Mucosa of stomach (tissue), 1 donor: ENCODE measurements around the gene MTCL3.

ENCODE experiments used
- H3K27me3 ChIP-seq: one replicate; pipeline ENCODE4 v1.7.0; 2013; ENCODE audit warnings: mild to moderate bottlenecking, low read length; ENCODE audit not compliant: control insufficient read depth, insufficient read depth
- H3K36me3 ChIP-seq: one replicate; pipeline ENCODE4 v1.7.0; 2013; ENCODE audit warnings: low read length; ENCODE audit not compliant: control insufficient read depth, insufficient read depth
- H3K4me1 ChIP-seq: one replicate; pipeline ENCODE4 v1.7.0; 2013; ENCODE audit warnings: mild to moderate bottlenecking, low read length; ENCODE audit not compliant: control insufficient read depth, insufficient read depth
- H3K4me3 ChIP-seq: one replicate; pipeline ENCODE4 v1.7.0; 2013; ENCODE audit warnings: low read length
- H3K9ac ChIP-seq: one replicate; pipeline ENCODE4 v1.7.0; 2013; ENCODE audit warnings: mild to moderate bottlenecking, low read length, moderate library complexity
- H3K9me3 ChIP-seq: one replicate; pipeline ENCODE4 v1.7.0; 2013; ENCODE audit warnings: mild to moderate bottlenecking, low read length, moderate library complexity; ENCODE audit not compliant: control insufficient read depth
- donor health status: Pancreatic carcinoma.

Gene MTCL3

DNA sequence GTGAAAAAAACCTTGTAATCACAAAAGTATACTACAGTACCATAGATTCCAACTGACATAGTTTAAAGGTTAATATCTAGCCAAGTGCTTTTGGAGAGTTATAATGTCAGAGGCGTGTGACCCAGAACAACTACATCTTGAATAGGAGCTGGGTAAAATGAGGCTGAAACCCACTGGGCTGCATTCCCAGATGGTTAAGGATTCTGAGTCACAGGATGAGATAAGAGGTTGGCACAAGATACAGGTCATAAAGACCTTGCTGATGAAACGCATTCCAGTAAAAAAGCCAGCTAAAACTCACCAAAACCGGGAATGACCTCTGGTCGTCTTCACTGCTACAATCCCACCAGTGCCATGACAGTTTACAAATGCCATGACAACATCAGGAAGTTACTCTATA is 37.5 kb downstream of the MTCL3 start:
- Histone ChIP-seq H3K36me3 (no peaks in the 10 kb centered on the region), H3K4me1 (no peaks in the 10 kb centered on the region), H3K9ac (no peak overlapping the region), H3K27me3 (no peaks in the 10 kb centered on the region), H3K9me3 (no peaks in the 10 kb centered on the region), H3K4me3 (no peak overlapping the region)

GRCh38 chr6:127481111-127481510 is 38.0 kb downstream of the MTCL3 start:
- Histone ChIP-seq H3K4me3 (no peak overlapping the region), H3K9ac (no peak overlapping the region), H3K27me3 (peaks cover 4% of the 10 kb centered on the region), H3K9me3 (no peaks in the 10 kb centered on the region), H3K36me3 (no peaks in the 10 kb centered on the region), H3K4me1 (no peaks in the 10 kb centered on the region)

- H3K9ac ChIP-seq = no peak overlapping the region
- no peak overlapping the region for H3K4me3 ChIP-seq
- H3K27me3 ChIP-seq = peaks cover 13% of the 10 kb centered on the region
- H3K9me3 ChIP-seq = no peaks in the 10 kb centered on the region
- H3K36me3 ChIP-seq = no peaks in the 10 kb centered on the region
- H3K4me1 ChIP-seq = no peaks in the 10 kb centered on the region
Measured at GRCh38 chr6:127477658-127478057, 41.5 kb downstream of the MTCL3 start.

- peaks cover 13% of the 10 kb centered on the region for H3K27me3 ChIP-seq
- H3K36me3 ChIP-seq = no peaks in the 10 kb centered on the region
- no peaks in the 10 kb centered on the region for H3K4me1 ChIP-seq
- H3K9me3 ChIP-seq = no peaks in the 10 kb centered on the region
- H3K9ac ChIP-seq = no peak overlapping the region
- H3K4me3 ChIP-seq = no peak overlapping the region
Measured at GRCh38 chr6:127475823-127476176, 43.3 kb downstream of the MTCL3 start.

DNA sequence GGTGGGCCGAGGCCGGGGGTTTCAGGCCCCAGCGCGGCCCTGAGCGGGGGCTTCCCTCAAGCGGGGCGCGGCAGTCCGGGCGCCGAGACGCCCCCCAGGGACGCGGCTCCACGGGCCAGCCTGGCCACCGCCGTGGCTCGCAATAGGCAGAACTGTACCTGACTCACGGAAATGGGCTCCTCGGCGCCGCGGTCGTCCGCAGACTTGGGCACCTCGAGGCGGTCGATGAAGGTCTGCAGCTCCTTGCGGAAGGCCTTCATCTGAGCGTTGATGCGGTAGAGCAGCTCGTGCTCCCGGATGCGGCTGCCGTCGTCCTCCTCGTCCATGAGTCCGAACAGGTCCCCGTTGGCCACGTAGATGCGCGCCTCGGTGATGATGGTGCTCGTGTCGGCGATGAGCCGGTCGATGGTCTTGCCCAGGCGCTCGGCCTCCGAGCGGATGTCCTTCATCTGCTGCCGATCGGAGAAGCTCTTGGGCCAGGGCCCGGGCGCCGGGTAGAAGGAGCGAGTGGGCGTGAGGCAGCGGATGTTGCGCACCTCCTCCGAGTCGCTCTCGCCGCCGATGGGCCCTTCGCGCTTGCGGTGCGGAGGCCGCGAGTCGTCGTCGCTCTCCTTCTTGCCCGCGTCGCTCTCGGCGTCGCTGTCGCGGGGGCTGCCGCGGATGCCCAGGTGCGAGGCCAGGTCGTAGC is 43.9 kb downstream of the MTCL3 start:
- no peaks in the 10 kb centered on the region for H3K4me1 ChIP-seq
- H3K9me3 ChIP-seq = no peaks in the 10 kb centered on the region
- H3K36me3 ChIP-seq = no peaks in the 10 kb centered on the region
- H3K27me3 ChIP-seq = peaks cover 13% of the 10 kb centered on the region
- H3K4me3 ChIP-seq = no peak overlapping the region
- H3K9ac ChIP-seq = no peak overlapping the region

GRCh38 chr6:127471379-127472255 is 47.5 kb downstream of the MTCL3 start:
- H3K4me3 ChIP-seq = no peak overlapping the region
- H3K4me1 ChIP-seq = no peaks in the 10 kb centered on the region
- no peak overlapping the region for H3K9ac ChIP-seq
- H3K9me3 ChIP-seq = no peaks in the 10 kb centered on the region
- H3K27me3 ChIP-seq = peaks cover 13% of the 10 kb centered on the region
- H3K36me3 ChIP-seq = no peaks in the 10 kb centered on the region

GRCh38 chr6:127468936-127469335 is 50.2 kb downstream of the MTCL3 start:
- Histone ChIP-seq H3K36me3 (no peaks in the 10 kb centered on the region), H3K9me3 (no peaks in the 10 kb centered on the region), H3K9ac (no peak overlapping the region), H3K27me3 (no peaks in the 10 kb centered on the region), H3K4me3 (no peak overlapping the region), H3K4me1 (no peaks in the 10 kb centered on the region)

DNA sequence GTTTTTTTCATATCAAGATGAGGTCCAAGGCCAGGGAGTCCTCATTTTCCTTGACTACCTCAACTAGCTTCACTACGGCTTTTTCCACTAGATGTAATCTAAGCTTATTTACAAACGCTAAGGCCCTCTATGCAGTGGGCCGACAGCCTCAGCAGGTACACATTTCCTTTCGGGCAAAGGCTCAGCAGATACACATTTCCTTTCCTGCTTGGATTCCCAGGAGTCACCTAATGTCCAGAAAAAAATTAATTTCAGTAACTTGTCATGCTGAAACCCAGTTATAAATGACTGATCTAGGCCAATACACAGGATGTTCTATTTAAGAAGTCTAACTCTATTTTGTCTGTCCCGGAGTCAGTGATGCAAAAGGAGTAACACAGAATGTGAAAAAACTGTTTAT is 52.7 kb downstream of the MTCL3 start:
- no peaks in the 10 kb centered on the region for H3K4me1 ChIP-seq
- H3K4me3 ChIP-seq = no peak overlapping the region
- no peak overlapping the region for H3K9ac ChIP-seq
- no peaks in the 10 kb centered on the region for H3K9me3 ChIP-seq
- no peaks in the 10 kb centered on the region for H3K36me3 ChIP-seq
- H3K27me3 ChIP-seq = no peaks in the 10 kb centered on the region

GRCh38 chr6:127464881-127465459 is 54.2 kb downstream of the MTCL3 start:
- no peak overlapping the region for H3K4me3 ChIP-seq
- no peaks in the 10 kb centered on the region for H3K4me1 ChIP-seq

DNA sequence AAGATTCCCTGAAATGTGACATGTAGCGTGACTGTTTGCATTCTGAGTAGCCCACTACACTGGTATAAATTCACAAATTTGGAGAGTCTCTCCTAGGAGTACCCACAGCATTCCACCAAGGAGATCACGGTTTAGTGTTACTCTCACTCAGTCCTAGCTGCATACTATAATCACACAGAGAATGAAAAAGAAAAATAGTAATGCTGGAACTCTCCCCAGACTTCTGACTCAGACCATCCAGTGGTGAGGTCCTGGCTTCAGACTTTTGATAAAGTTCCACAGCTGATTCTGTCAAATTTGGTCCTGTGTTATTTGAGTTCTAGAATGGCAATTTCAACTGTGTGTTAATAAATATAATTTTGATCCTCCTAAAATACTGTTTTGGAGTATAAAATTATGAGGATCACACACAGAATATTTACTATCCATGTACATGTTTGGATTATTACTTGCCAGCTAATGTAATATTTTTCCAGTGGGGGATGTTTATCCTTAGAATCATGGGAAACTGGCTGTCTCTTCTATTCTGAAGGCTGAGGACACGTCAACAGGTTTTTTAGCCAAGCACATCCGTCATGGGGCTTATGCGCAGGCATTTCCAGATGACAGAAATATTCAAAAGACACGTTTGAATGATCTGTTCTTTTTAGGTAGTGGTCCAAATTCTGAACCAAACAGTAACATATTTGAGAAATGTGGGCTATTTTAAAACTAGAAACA is 54.8 kb downstream of the MTCL3 start:
- no peaks in the 10 kb centered on the region for H3K27me3 ChIP-seq
- H3K9me3 ChIP-seq = no peaks in the 10 kb centered on the region
- no peak overlapping the region for H3K9ac ChIP-seq
- no peak overlapping the region for H3K4me3 ChIP-seq
- H3K4me1 ChIP-seq = no peaks in the 10 kb centered on the region
- no peaks in the 10 kb centered on the region for H3K36me3 ChIP-seq

More at GRCh38 chr6:127464881-127465459, 54.2 kb downstream of the MTCL3 start:
- H3K27me3 ChIP-seq = no peaks in the 10 kb centered on the region
- no peak overlapping the region for H3K9ac ChIP-seq
- no peaks in the 10 kb centered on the region for H3K36me3 ChIP-seq
- H3K9me3 ChIP-seq = no peaks in the 10 kb centered on the region

DNA sequence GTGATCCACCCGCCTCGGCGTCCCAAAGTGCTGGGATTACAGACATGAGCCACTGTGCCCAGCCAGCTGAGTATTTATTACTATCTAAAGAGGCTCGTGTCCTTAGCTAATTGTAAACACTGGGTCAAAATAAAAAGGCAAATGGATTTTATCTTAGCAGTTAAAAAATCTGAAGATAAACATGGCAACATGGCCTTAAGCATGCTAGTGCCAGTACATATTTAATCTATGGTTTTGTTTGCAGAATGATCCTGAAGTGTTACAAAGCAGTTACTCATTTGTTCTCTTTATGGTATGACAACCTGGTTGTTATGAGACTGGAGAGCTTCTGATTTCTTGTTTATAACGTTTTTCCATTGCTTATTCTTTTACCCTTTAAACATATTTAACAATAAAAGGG is 56.1 kb downstream of the MTCL3 start:
- Histone ChIP-seq H3K36me3 (no peaks in the 10 kb centered on the region), H3K27me3 (peaks cover 5% of the 10 kb centered on the region), H3K9me3 (no peaks in the 10 kb centered on the region), H3K4me3 (no peak overlapping the region), H3K9ac (no peak overlapping the region), H3K4me1 (no peaks in the 10 kb centered on the region)

DNA sequence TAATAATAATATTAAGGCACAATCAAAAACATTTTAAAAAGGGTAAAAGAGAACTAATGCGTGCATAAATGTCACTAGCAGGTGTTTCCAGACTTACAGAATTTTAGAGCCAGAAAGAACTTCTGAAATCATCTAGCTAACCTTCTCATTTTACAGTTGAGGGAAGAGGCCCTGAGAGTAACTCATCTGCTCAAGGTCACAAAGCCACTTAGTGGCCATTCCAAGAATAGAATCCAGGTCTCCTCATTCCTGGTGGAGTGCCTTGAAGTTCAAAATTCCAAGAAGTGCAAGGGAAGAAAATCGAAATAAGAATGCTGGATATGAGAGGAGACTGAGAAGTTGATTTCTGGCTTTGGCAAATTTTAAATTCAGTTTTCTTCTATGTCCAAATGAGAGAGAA is 56.8 kb downstream of the MTCL3 start:
- Histone ChIP-seq H3K36me3 (no peaks in the 10 kb centered on the region), H3K4me3 (no peak overlapping the region), H3K4me1 (no peaks in the 10 kb centered on the region), H3K9me3 (no peaks in the 10 kb centered on the region), H3K9ac (no peak overlapping the region), H3K27me3 (peaks cover 5% of the 10 kb centered on the region)
